Activated T-cell treated with anti-CD3 and anti-CD28 coated beads, Interleukin-2, amount 50 U/mL, for 72 hours (primary cell): Measurements from ENCODE around the gene ETS1. TPM values are rescaled to one million over a fixed set of nuclear protein-coding genes. Genes with fewer than 3 reads are reported as not detected.

ENCODE experiments used
- ATAC-seq, 2 donors: fragments of 150-1000 bp; cut with Tn5 transposase; replicated peaks in 1 of 2; 2 replicates each; pipeline ENCODE4 v1.10.0; 2021; ENCODE audit warnings: moderate library complexity in 2 of 2, mild to moderate bottlenecking in 1 of 2
- DNase-seq, 2 donors: peaks; one replicate each; pipeline ENCODE4 v3.0.0; 2021 to 2022; ENCODE audit warnings: mixed read lengths in 1 of 2
- H3K27ac Mint-ChIP-seq: one replicate; pipeline ENCODE4 v1.8.0; 2022; ENCODE audit warnings: mild to moderate bottlenecking, moderate library complexity, mixed read lengths
- H3K27me3 Mint-ChIP-seq: one replicate; pipeline ENCODE4 v1.8.0; 2022; ENCODE audit warnings: low read depth, mixed read lengths
- H3K36me3 Mint-ChIP-seq, 2 donors: one replicate each; pipeline ENCODE4 v1.8.0; 2022; ENCODE audit warnings: mixed read lengths in 2 of 2, mild to moderate bottlenecking in 1 of 2; ENCODE audit not compliant: insufficient read depth in 2 of 2
- H3K4me1 Mint-ChIP-seq: one replicate; pipeline ENCODE4 v1.8.0; 2022; ENCODE audit warnings: low read depth, mixed read lengths
- H3K4me3 Mint-ChIP-seq, 2 donors: one replicate each; pipeline ENCODE4 v1.8.0; 2022; ENCODE audit warnings: mild to moderate bottlenecking in 2 of 2, mixed read lengths in 2 of 2, moderate library complexity in 2 of 2
- H3K9me3 Mint-ChIP-seq, 2 donors: one replicate each; pipeline ENCODE4 v1.8.0; 2022; ENCODE audit warnings: mixed read lengths in 2 of 2
- total RNA-seq, 2 donors: library from RNA; stranded (reverse); gene quantifications; one replicate each; pipeline ENCODE4 v1.2.3, GENCODE V29; 2022

Gene ETS1
- total RNA-seq, 2 donors from 2014 or later, result 713 to 736 TPM

GRCh38 chr11:128625326-128625725 lies 38.0 kb upstream of the ETS1 start:
- no peak for ATAC-seq
- Mint-ChIP-seq H3K4me3 (peak overlapping the region; percentile 76 to 79), H3K36me3 (no peaks in the 10 kb centered on the region), H3K27me3 (no peaks in the 10 kb centered on the region), H3K9me3 (no peaks in the 10 kb centered on the region), H3K27ac (peak overlapping the region; percentile 97), H3K4me1 (peaks cover 98% of the 10 kb centered on the region)
- DNase-seq, result no peak

DNA sequence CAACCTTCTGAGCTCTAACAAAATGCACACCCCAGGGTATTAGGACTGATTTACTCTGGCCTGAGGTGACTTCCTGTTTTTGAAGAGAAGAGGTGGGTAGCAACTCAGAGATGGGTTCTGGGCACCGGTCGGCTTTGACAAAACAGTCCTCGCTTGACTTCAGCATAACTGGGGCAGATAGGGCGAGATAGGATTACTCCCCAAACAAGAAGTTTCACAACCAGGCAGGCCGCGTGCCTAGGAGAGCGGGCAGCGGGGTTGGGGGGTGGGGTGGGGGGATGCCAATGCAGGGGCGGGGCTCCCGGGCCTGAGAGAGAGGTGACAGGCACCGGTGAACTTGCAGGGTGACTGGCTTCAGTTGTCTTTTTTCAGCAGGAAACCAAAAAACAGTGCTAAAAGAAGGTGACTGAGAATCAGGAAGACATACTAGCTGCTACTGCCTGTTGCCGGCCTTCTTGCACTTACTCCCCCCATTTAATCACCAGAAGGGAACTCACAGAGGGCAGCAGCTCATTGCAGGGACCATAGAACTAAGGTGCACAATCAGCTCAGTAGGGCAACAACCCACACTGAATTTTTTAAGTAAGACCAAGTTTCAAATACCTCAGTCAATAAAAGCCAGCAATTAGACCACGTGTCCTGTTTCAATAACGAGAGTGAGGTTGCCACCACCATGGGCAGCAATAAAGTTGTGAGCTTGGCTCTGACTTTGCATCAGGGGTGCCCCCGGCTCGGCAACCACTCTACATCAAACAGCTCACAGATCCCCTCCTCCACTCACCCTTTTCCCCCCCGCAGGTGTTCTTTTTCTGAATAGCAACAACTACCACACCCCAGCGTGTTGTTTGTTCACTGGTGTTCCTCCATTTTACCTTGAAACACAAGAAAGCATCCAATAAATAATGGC lies 37.2 kb upstream of the ETS1 start:
- Mint-ChIP-seq H3K9me3 (no peaks in the 10 kb centered on the region), H3K27me3 (no peaks in the 10 kb centered on the region), H3K36me3 (no peaks in the 10 kb centered on the region), H3K4me3 (peak overlapping the region; percentile 76 to 79), H3K4me1 (peaks cover 98% of the 10 kb centered on the region), H3K27ac (peak overlapping the region; percentile 97)
- DNase-seq (peak; percentile 59 to 76), ATAC-seq (peak; percentile 46 to 61)

DNA sequence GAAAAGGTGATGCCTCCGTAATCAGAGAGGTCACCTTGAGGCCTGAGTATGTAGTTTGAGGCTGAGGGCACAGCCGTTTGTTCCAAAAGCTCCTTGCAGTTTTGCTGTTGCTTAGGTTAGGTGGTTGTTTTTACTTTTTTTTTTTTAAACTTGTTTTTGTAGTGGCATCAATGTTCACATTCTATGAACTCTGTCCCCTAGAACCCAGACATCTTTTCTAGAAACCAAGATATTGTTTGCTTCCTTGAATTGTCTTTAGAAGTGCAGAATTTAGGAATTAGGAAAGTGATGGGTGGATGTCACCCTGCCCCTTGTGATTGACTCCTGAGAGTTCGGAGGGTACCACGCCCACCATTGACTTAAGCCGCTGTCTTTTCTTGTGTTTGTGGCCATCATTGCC lies 35.7 kb upstream of the ETS1 start:
- Mint-ChIP-seq H3K9me3 (no peaks in the 10 kb centered on the region), H3K36me3 (no peaks in the 10 kb centered on the region), H3K4me1 (peaks cover 97% of the 10 kb centered on the region), H3K27ac (peak overlapping the region; percentile 36), H3K27me3 (no peaks in the 10 kb centered on the region), H3K4me3 (peak overlapping the region; percentile 7 to 76)
- ATAC-seq, result peak; percentile 7 to 19
- no peak for DNase-seq

- Mint-ChIP-seq H3K4me3 (no peak overlapping the region), H3K27ac (peak overlapping the region; percentile 38), H3K9me3 (no peaks in the 10 kb centered on the region), H3K27me3 (no peaks in the 10 kb centered on the region), H3K4me1 (peaks cover 85% of the 10 kb centered on the region), H3K36me3 (no peaks in the 10 kb centered on the region)
- DNase-seq (no peak), ATAC-seq (no peak)
Observed at GRCh38 chr11:128621601-128622501, 34.5 kb upstream of the ETS1 start.

DNA sequence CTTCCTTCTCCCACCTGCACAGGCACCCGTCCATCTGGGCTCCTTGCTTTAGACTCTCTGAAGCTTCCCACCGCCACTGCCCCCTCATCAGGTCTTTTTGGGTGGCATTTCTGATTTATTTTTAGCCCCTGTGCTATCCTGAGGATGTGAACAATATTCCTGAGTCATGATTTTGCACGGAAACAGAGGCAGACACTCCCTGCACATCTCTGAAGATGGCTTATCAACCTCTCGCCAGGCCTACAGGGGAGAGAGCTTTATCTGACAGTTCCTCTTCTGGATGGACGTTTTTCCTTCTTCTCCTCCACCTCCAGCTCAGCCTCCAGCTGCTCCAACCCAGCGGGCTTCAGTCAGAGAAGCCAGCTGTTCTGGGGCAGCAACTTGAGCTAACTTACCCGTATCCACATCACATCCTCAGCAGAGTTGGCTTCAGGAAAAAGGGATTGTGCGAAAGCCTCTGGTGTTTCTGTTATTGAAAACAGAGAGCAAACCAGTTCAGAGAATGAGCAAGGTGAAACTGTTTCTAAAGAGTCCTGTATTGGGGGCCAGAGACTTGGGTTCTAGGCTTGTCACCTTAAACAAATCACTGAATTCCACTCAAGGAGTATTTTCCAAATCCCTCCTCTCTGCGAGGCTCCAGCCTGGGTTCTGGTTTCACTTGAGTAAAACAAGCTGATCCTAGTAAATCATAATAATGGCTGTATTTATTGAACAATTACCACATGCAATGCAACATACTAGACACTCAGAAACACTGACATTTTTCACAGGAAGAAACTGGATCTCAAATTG lies 33.1 kb upstream of the ETS1 start:
- H3K4me3 Mint-ChIP-seq, result peak overlapping the region; percentile 28 to 42
- no peak for DNase-seq
- H3K9me3 Mint-ChIP-seq, result no peaks in the 10 kb centered on the region
- ATAC-seq, result no peak
- peak overlapping the region; percentile 34 for H3K27ac Mint-ChIP-seq
- H3K36me3 Mint-ChIP-seq, result no peaks in the 10 kb centered on the region
- H3K4me1 Mint-ChIP-seq, result peaks cover 72% of the 10 kb centered on the region
- H3K27me3 Mint-ChIP-seq, result no peaks in the 10 kb centered on the region

GRCh38 chr11:128619540-128620308 lies 32.4 kb upstream of the ETS1 start:
- ATAC-seq, result no peak
- Mint-ChIP-seq H3K4me1 (peaks cover 69% of the 10 kb centered on the region), H3K27ac (peak overlapping the region; percentile 34)

GRCh38 chr11:128619007-128619406 lies 31.6 kb upstream of the ETS1 start:
- H3K36me3 Mint-ChIP-seq, result no peaks in the 10 kb centered on the region
- peak overlapping the region; percentile 36 for H3K27ac Mint-ChIP-seq
- no peaks in the 10 kb centered on the region for H3K27me3 Mint-ChIP-seq
- peak overlapping the region; percentile 3 to 15 for H3K4me3 Mint-ChIP-seq
- ATAC-seq (no peak), DNase-seq (no peak)
- H3K4me1 Mint-ChIP-seq, result peaks cover 66% of the 10 kb centered on the region
- H3K9me3 Mint-ChIP-seq, result no peaks in the 10 kb centered on the region

More at GRCh38 chr11:128619540-128620308, 32.4 kb upstream of the ETS1 start:
- peak overlapping the region; percentile 28 to 42 for H3K4me3 Mint-ChIP-seq
- DNase-seq, result no peak
- no peaks in the 10 kb centered on the region for H3K36me3 Mint-ChIP-seq
- no peaks in the 10 kb centered on the region for H3K9me3 Mint-ChIP-seq
- H3K27me3 Mint-ChIP-seq, result no peaks in the 10 kb centered on the region

GRCh38 chr11:128618603-128619002 lies 31.2 kb upstream of the ETS1 start:
- ATAC-seq (peak; percentile 17 to 33), DNase-seq (no peak)
- Mint-ChIP-seq H3K4me1 (peaks cover 63% of the 10 kb centered on the region), H3K27me3 (no peaks in the 10 kb centered on the region), H3K36me3 (no peaks in the 10 kb centered on the region), H3K9me3 (no peaks in the 10 kb centered on the region), H3K4me3 (peak overlapping the region; percentile 3 to 15), H3K27ac (peak overlapping the region; percentile 36)

- no peak overlapping the region for H3K27ac Mint-ChIP-seq
- no peaks in the 10 kb centered on the region for H3K9me3 Mint-ChIP-seq
- ATAC-seq, result no peak
- no peak for DNase-seq
- H3K36me3 Mint-ChIP-seq, result no peaks in the 10 kb centered on the region
- H3K27me3 Mint-ChIP-seq, result no peaks in the 10 kb centered on the region
- H3K4me1 Mint-ChIP-seq, result peaks cover 47% of the 10 kb centered on the region
- H3K4me3 Mint-ChIP-seq, result no peak overlapping the region
Observed at GRCh38 chr11:128616161-128616560, 28.8 kb upstream of the ETS1 start.

- Mint-ChIP-seq H3K4me1 (peaks cover 47% of the 10 kb centered on the region), H3K36me3 (peaks cover 0 to 5% of the 10 kb centered on the region in 2 donors), H3K4me3 (no peak overlapping the region), H3K27ac (no peak overlapping the region), H3K9me3 (no peaks in the 10 kb centered on the region), H3K27me3 (no peaks in the 10 kb centered on the region)
- DNase-seq (no peak), ATAC-seq (no peak)
Observed at GRCh38 chr11:128615612-128616011, 28.3 kb upstream of the ETS1 start.

- Mint-ChIP-seq H3K4me3 (no peak overlapping the region), H3K9me3 (no peaks in the 10 kb centered on the region), H3K27ac (no peak overlapping the region), H3K36me3 (peaks cover 0 to 7% of the 10 kb centered on the region in 2 donors), H3K4me1 (peaks cover 47% of the 10 kb centered on the region), H3K27me3 (no peaks in the 10 kb centered on the region)
- DNase-seq (no peak), ATAC-seq (no peak)
Observed at GRCh38 chr11:128615076-128615475, 27.7 kb upstream of the ETS1 start.

- Mint-ChIP-seq H3K27ac (no peak overlapping the region), H3K4me3 (no peak overlapping the region), H3K4me1 (peaks cover 47% of the 10 kb centered on the region), H3K36me3 (peaks cover 0 to 7% of the 10 kb centered on the region in 2 donors), H3K9me3 (no peaks in the 10 kb centered on the region), H3K27me3 (no peaks in the 10 kb centered on the region)
- ATAC-seq (no peak), DNase-seq (no peak)
Observed at GRCh38 chr11:128614026-128614425, 26.7 kb upstream of the ETS1 start.
